WTC11 (cell line): Measurements from ENCODE around the gene ATP6AP1.

Experiments used
- CBFB ChIP-seq: sonication (generic); formaldehyde crosslinking; IDR thresholded peaks from 2 replicates; pipeline ENCODE4 v1.8.1; 2022; ENCODE audit warnings: mild to moderate bottlenecking, low read depth, missing genetic modification reagents
- NFYB ChIP-seq: sonication (generic); formaldehyde crosslinking; conservative IDR thresholded peaks from 2 replicates; pipeline ENCODE4 v1.8.0; 2022; ENCODE audit warnings: low read depth, missing genetic modification reagents

GRCh38 chrX:154443992-154444754, 15.7 kb downstream of the ATP6AP1 start, which contains the start of gene FAM50A:
- TF ChIP-seq NFYB (CRISPR knock-in tag), result no peak
- TF ChIP-seq CBFB, result no peak
